HepG2 (cell line): ENCODE measurements around the gene ADAMTS16. TPM values are rescaled to one million over a fixed set of nuclear protein-coding genes. Genes with fewer than 3 reads are reported as not detected.

ENCODE experiments used
- ATAC-seq: fragments of 200-7000 bp; cut with Tn5 transposase; 3 replicates; pipeline ENCODE4 v1.9.1; 2020; ENCODE audit warnings: mild to moderate bottlenecking, moderate library complexity
- BruUV-seq: library from RNA; stranded (reverse); fragments of 400-500 nt; replicated peaks from 2 replicates; lab custom pipeline; 2021; lab: Mats Ljungman, UMichigan
- CTCF ChIA-PET: fragments of 300-600 bp; formaldehyde crosslinking; extraction: SDS; loops from one replicate; lab custom pipeline; 2021; ENCODE audit warnings: low total read pairs, inconsistent platforms, low intra/inter-chr PET ratio; lab: Yijun Ruan, JAX
- POLR2A ChIA-PET: fragments of 350-600 bp; sonication (Branson Sonifier 250); formaldehyde crosslinking; loops from one replicate; lab custom pipeline; 2020; ENCODE audit warnings: antibody characterized with exemption, inconsistent platforms; lab: Yijun Ruan, JAX
- DNase-seq: peaks from one replicate; pipeline ENCODE4 v3.0.0-alpha.2; 2015; ENCODE audit warnings: low spot score
- FAIRE-seq: peaks from 3 replicates; lab custom pipeline; 2011; peaks lifted over from hg19 to GRCh38; lab: Jason Lieb, UNC
- H2AFZ ChIP-seq: one replicate; pipeline ENCODE4 v1.6.1; 2011; ENCODE audit warnings: low read length, inconsistent platforms
- H3K27ac ChIP-seq: fragments of 300-600 bp; 3 replicates; pipeline ENCODE4 v1.8.0; 2011; ENCODE audit warnings: mixed run types, mild to moderate bottlenecking, mixed read lengths, low read length, inconsistent platforms; ENCODE audit not compliant: insufficient read depth; ENCODE audit errors: extremely low read length
- H3K27me3 ChIP-seq, 2 experiments: fragments of 200-600 bp in 1 of 2; 2 replicates in 1 of 2; 3 replicates in 1 of 2; pipeline versions ENCODE4 v1.6.0 to v1.8.0; 2011; ENCODE audit warnings: low read length in 2 of 2, mild to moderate bottlenecking in 2 of 2, moderate library complexity in 2 of 2, inconsistent platforms in 1 of 2; ENCODE audit not compliant: insufficient read depth in 2 of 2, control insufficient read depth in 1 of 2
- H3K36me3 ChIP-seq, 2 experiments: fragments of 200-600 bp in 1 of 2; replicated peaks in 1 of 2; 2 replicates in 1 of 2; 3 replicates in 1 of 2; pipeline versions ENCODE4 v1.5.1 to v1.8.0; 2011; ENCODE audit warnings: low read length in 2 of 2, inconsistent platforms in 1 of 2; ENCODE audit not compliant: insufficient read depth in 2 of 2, control insufficient read depth in 1 of 2
- H3K4me1 ChIP-seq: 2 replicates; pipeline ENCODE4 v1.5.1; 2012; ENCODE audit warnings: low read length, inconsistent platforms; ENCODE audit not compliant: insufficient read depth
- H3K4me2 ChIP-seq: 2 replicates; pipeline ENCODE4 v1.6.0; 2011; ENCODE audit warnings: low read depth, low read length, inconsistent platforms
- H3K4me3 ChIP-seq, 3 experiments: fragments of 200-600 bp in 1 of 3; sonication (generic), shearing (Covaris generic) in 1 of 3; replicated peaks in 1 of 3; 2 replicates each; pipeline ENCODE4 v1.5.1; 2011 to 2016; ENCODE audit warnings: low read length in 3 of 3, inconsistent platforms in 2 of 3, low read depth in 2 of 3, mild to moderate bottlenecking in 2 of 3, control low read depth in 1 of 3, mixed read lengths in 1 of 3; ENCODE audit not compliant: insufficient read depth in 1 of 3
- H3K79me2 ChIP-seq: one replicate; pipeline ENCODE4 v1.6.1; 2011; ENCODE audit warnings: low read length, inconsistent platforms; ENCODE audit not compliant: insufficient read depth
- H3K9ac ChIP-seq: 2 replicates; pipeline ENCODE4 v1.6.0; 2011; ENCODE audit warnings: mild to moderate bottlenecking, low read depth, low read length, inconsistent platforms; ENCODE audit not compliant: insufficient read depth
- H3K9me3 ChIP-seq: 2 replicates; pipeline ENCODE4 v1.5.1; 2012; ENCODE audit warnings: mild to moderate bottlenecking, low read length
- H4K20me1 ChIP-seq: 2 replicates; pipeline ENCODE4 v1.6.0; 2011; ENCODE audit warnings: inconsistent platforms, mild to moderate bottlenecking, low read length, moderate library complexity; ENCODE audit not compliant: insufficient read depth
- HNRNPL ChIP-seq: fragments of 200-400 bp; formaldehyde crosslinking; IDR thresholded peaks from 2 replicates; pipeline ENCODE4 v1.6.1; 2017; ENCODE audit warnings: mild to moderate bottlenecking, low read depth, low read length
- LCORL ChIP-seq, 2 experiments: fragments of 450-650 bp in 1 of 2; sonication (generic) in 1 of 2; formaldehyde crosslinking in 1 of 2; IDR thresholded peaks; 2 replicates each; pipeline versions ENCODE4 v1.5.0 to v1.6.1; 2017 to 2020; ENCODE audit warnings: antibody characterized with exemption in 1 of 2, missing genetic modification reagents in 1 of 2
- MIER2 ChIP-seq: IDR thresholded peaks from 2 replicates; pipeline ENCODE4 v1.6.1; 2016; ENCODE audit warnings: missing biosample characterization, missing genetic modification reagents
- RXRB ChIP-seq: IDR thresholded peaks from 2 replicates; pipeline ENCODE4 v1.6.1; 2016; ENCODE audit warnings: borderline replicate concordance, missing genetic modification reagents, missing compliant biosample characterization
- THYN1 ChIP-seq: sonication (generic); formaldehyde crosslinking; IDR thresholded peaks from 2 replicates; pipeline ENCODE4 v1.8.1; 2023; ENCODE audit warnings: low read depth, mild to moderate bottlenecking, moderate library complexity, missing genetic modification reagents, borderline replicate concordance
- U2AF2 ChIP-seq: fragments of 200-400 bp; formaldehyde crosslinking; IDR thresholded peaks from 2 replicates; pipeline ENCODE4 v1.6.1; 2017; ENCODE audit warnings: low read depth, mild to moderate bottlenecking, low read length
- ZBTB40 ChIP-seq, 2 experiments: fragments of 450-650 bp in 1 of 2; sonication (generic) in 1 of 2; formaldehyde crosslinking in 1 of 2; IDR thresholded peaks; 2 replicates each; pipeline versions ENCODE4 v1.6.1 to v1.8.0; 2016 to 2022; ENCODE audit warnings: antibody characterized with exemption in 1 of 2, mild to moderate bottlenecking in 1 of 2, missing genetic modification reagents in 1 of 2
- ZBTB7A ChIP-seq: sonication (generic); formaldehyde crosslinking; IDR thresholded peaks from 2 replicates; pipeline ENCODE4 v1.8.0; 2022; ENCODE audit warnings: mild to moderate bottlenecking, missing genetic modification reagents
- ZNF24 ChIP-seq: fragments of 450-650 bp; IDR thresholded peaks from 2 replicates; pipeline ENCODE4 v1.6.1; 2017; ENCODE audit warnings: antibody characterized with exemption, mild to moderate bottlenecking
- ZNF354B ChIP-seq: sonication (generic); formaldehyde crosslinking; IDR thresholded peaks from 2 replicates; pipeline ENCODE4 v1.8.0; 2022; ENCODE audit warnings: mild to moderate bottlenecking, missing genetic modification reagents
- WGBS: methylation state at CpG from one replicate; pipeline ENCODE4 v1.1.6; 2017; ENCODE audit warnings: low lambda C conversion rate; 5-methylcytosine and 5-hydroxymethylcytosine counted together
- in situ Hi-C: cut with HindIII; loops from 2 replicates; pipeline ENCODE4 v1.10.0; 2017; ENCODE audit warnings: low pct_unique_long_range_greater_than_20kb; ENCODE audit not compliant: extremely low pct_ligation_motif_present
- intact Hi-C: fragments of 100-400 bp; cut with micrococcal nuclease; formaldehyde crosslinking; loops from one replicate; pipeline ENCODE4 v1.10.0; 2022; ENCODE audit not compliant: unreplicated experiment
- polyA plus RNA-seq, 8 experiments: library from polyadenylated mRNA; depleted of rRNA in 3 of 8; stranded (reverse) in 7 of 8; unstranded in 1 of 8; fragments of >200 nt; fragmentation: Illumina TruSeq in 4 of 8; extraction: Trizol in 4 of 8; gene quantifications; 2 replicates each; pipeline versions ENCODE4 v1.2.1 to v1.2.3, GENCODE V29; 2011 to 2016; ENCODE audit warnings: low read depth in 4 of 8, missing spikeins in 1 of 8, mixed read lengths in 1 of 8; ENCODE audit not compliant: insufficient read depth in 1 of 8
- total RNA-seq, 5 experiments: library from RNA; depleted of rRNA; stranded (reverse); fragments of >200 nt; fragmentation: Illumina TruSeq; extraction: Trizol; gene quantifications; 2 replicates each; pipeline ENCODE4 v1.2.3, GENCODE V29; 2016; ENCODE audit warnings: low read depth in 1 of 5
- TF ChIP-seq, protein P1 (sequence below): sonication (generic); formaldehyde crosslinking; IDR thresholded peaks from 2 replicates; pipeline ENCODE4 v1.5.1; 2020; ENCODE audit warnings: mild to moderate bottlenecking, missing genetic modification reagents

Gene ADAMTS16
- total and polyA plus RNA-seq, 2 of the 13 experiments (the other 11 are each of a cell fraction or from before 2014, with no cell fraction given): 0.02 to 0.03 TPM

- no peak for TF ChIP-seq U2AF2
- TF ChIP-seq MIER2 (CRISPR knock-in tag): no peak
- TF ChIP-seq ZNF354B (CRISPR knock-in tag): no peak
Observed at GRCh38 chr5:5275211-5275610, 135.1 kb downstream of the ADAMTS16 start (continued).

GRCh38 chr5:5276430-5276829, 136.3 kb downstream of the ADAMTS16 start:
- Histone ChIP-seq H3K4me1 (0 out of 2 replicates have a peak, but pooled peaks cover 3% of the 10 kb centered on the region), H3K27me3 (0 out of 5 replicates have a peak, but pooled peaks cover 0 to 4% of the 10 kb centered on the region in 2 experiments), H3K27ac (no peak overlapping the region), H3K4me2 (no peak overlapping the region), H3K79me2 (no peaks in the 10 kb centered on the region), H3K36me3 (no peaks in the 10 kb centered on the region), H2AFZ (no peak overlapping the region), H3K9ac (no peak overlapping the region), H4K20me1 (no peaks in the 10 kb centered on the region), H3K4me3 (no peak overlapping the region), H3K9me3 (no peaks in the 10 kb centered on the region)
- 56% methylated on average over 8 of the region's 8 CpGs for WGBS
- FAIRE-seq: no peak
- in situ Hi-C loops: no loop called here
- no peak for DNase-seq
- ChIA-PET CTCF (no interaction called here), POLR2A (no interaction called here)
- BruUV-seq: no TSS peak
- intact Hi-C loops: loop anchor here (5.0 kb wide), 1 partner anchor 231 kb away; no protein-coding TSS in a partner anchor
- ATAC-seq: no peak
- TF ChIP-seq HNRNPL: no peak
- TF ChIP-seq ZBTB40 (IDR thresholded peaks at IDR 0.05): no peak
- no peak for TF ChIP-seq ZBTB40 (CRISPR knock-in tag; IDR thresholded peaks at IDR 0.05)
- TF ChIP-seq ZBTB7A: no peak
- no peak for TF ChIP-seq RXRB (CRISPR knock-in tag)
- TF ChIP-seq ZNF24: no peak
- TF ChIP-seq LCORL (IDR thresholded peaks at IDR 0.05): no peak
- TF ChIP-seq LCORL (CRISPR knock-in tag; IDR thresholded peaks at IDR 0.05): no peak
- TF ChIP-seq, protein P1, sequence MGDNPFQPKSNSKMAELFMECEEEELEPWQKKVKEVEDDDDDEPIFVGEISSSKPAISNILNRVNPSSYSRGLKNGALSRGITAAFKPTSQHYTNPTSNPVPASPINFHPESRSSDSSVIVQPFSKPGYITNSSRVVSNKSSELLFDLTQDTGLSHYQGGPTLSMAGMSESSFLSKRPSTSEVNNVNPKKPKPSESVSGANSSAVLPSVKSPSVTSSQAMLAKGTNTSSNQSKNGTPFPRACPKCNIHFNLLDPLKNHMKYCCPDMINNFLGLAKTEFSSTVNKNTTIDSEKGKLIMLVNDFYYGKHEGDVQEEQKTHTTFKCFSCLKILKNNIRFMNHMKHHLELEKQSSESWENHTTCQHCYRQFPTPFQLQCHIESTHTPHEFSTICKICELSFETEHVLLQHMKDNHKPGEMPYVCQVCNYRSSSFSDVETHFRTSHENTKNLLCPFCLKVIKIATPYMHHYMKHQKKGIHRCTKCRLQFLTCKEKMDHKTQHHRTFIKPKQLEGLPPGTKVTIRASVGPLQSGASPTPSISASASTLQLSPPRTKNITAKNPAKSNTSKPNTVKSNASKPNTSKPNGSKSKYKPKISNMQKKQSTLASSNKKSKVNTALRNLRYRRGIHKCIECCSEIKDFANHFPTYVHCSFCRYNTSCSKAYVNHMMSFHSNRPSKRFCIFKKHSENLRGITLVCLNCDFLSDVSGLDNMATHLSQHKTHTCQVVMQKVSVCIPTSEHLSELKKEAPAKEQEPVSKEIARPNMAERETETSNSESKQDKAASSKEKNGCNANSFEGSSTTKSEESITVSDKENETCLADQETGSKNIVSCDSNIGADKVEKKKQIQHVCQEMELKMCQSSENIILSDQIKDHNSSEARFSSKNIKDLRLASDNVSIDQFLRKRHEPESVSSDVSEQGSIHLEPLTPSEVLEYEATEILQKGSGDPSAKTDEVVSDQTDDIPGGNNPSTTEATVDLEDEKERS (CRISPR knock-in tag): no peak
- TF ChIP-seq THYN1 (CRISPR knock-in tag): no peak
